Measurements from ENCODE around the gene ZNF662.

The ZNF662 gene

GRCh38 chr3:42942693-42943092 is 36.8 kb downstream of the ZNF662 start:
- DNase-seq = no peak

GRCh38 chr3:42946050-42946449 is 40.1 kb downstream of the ZNF662 start:
- DNase-seq = no peak

GRCh38 chr3:42957573-42957972 is 51.6 kb downstream of the ZNF662 start:
- DNase-seq = no peak

- no peak for DNase-seq
These were observed 54.3 kb downstream of the ZNF662 start for GRCh38 chr3:42960282-42960681.

GRCh38 chr3:42960786-42961185 is 54.8 kb downstream of the ZNF662 start:
- DNase-seq = no peak

GRCh38 chr3:42961633-42962032 is 55.7 kb downstream of the ZNF662 start:
- peak; percentile 4 for DNase-seq

GRCh38 chr3:42963269-42963668 is 57.3 kb downstream of the ZNF662 start:
- no peak for DNase-seq

- DNase-seq = no peak
These were observed 58.3 kb downstream of the ZNF662 start for GRCh38 chr3:42964266-42964665.
